Osteoblast (primary cell): Measurements from ENCODE around the gene SMPD2. TPM values are rescaled to one million over a fixed set of nuclear protein-coding genes. Genes with fewer than 3 reads are reported as not detected.

Experiments
- DNase-seq: peaks from one replicate; pipeline ENCODE4 v3.0.0; 2011; ENCODE audit warnings: low spot score, mixed read lengths; ENCODE audit not compliant: insufficient read length; ENCODE audit errors: missing footprints
- H2AFZ ChIP-seq: 2 replicates; pipeline ENCODE4 v1.6.0; 2011; ENCODE audit warnings: mild to moderate bottlenecking, low read length
- H3K27ac ChIP-seq: 2 replicates; pipeline ENCODE4 v1.5.1; 2011; ENCODE audit warnings: mild to moderate bottlenecking, low read depth, low read length, moderate library complexity
- H3K27me3 ChIP-seq: 2 replicates; pipeline ENCODE4 v1.6.0; 2012; ENCODE audit warnings: mild to moderate bottlenecking, control low read depth, inconsistent platforms, low read length, moderate library complexity; ENCODE audit not compliant: insufficient read depth
- H3K36me3 ChIP-seq: 2 replicates; pipeline ENCODE4 v1.5.1; 2011; ENCODE audit warnings: mild to moderate bottlenecking, low read length, control low read depth, moderate library complexity; ENCODE audit not compliant: insufficient read depth
- H3K4me1 ChIP-seq: 2 replicates; pipeline ENCODE4 v1.5.1; 2011; ENCODE audit warnings: mild to moderate bottlenecking, low read length, control low read depth, moderate library complexity; ENCODE audit not compliant: insufficient read depth
- H3K4me2 ChIP-seq: 2 replicates; pipeline ENCODE4 v1.6.0; 2011; ENCODE audit warnings: mild to moderate bottlenecking, low read length; ENCODE audit not compliant: insufficient read depth
- H3K4me3 ChIP-seq: fragments of 200-600 bp; sonication (generic); 3 replicates; pipeline ENCODE4 v1.5.1; 2012; ENCODE audit warnings: mild to moderate bottlenecking, low read length, inconsistent platforms; ENCODE audit not compliant: insufficient read depth
- H3K79me2 ChIP-seq: 2 replicates; pipeline ENCODE4 v1.6.0; 2012; ENCODE audit warnings: mild to moderate bottlenecking, low read length, control low read depth, inconsistent platforms; ENCODE audit not compliant: insufficient read depth
- H3K9me3 ChIP-seq: 2 replicates; pipeline ENCODE4 v1.5.1; 2011; ENCODE audit warnings: low read depth, low read length, control low read depth
- H4K20me1 ChIP-seq: 2 replicates; pipeline ENCODE4 v1.6.0; 2012; ENCODE audit warnings: mild to moderate bottlenecking, low read length, control low read depth; ENCODE audit not compliant: insufficient read depth
- CTCF ChIP-seq: IDR thresholded peaks from 2 replicates; pipeline ENCODE4 v1.5.1; 2011; ENCODE audit warnings: mild to moderate bottlenecking, low read depth, low read length, moderate library complexity; ENCODE audit errors: extremely low read depth
- total RNA-seq: library from RNA; depleted of rRNA; stranded (reverse); fragments of >200 nt; gene quantifications from 2 replicates; pipeline ENCODE4 v1.2.3, GENCODE V29; 2012

Gene SMPD2
- total RNA-seq, 1 donor: 14.8 TPM

- Histone ChIP-seq H3K27me3 (no peaks in the 10 kb centered on the region), H2AFZ (no peak overlapping the region), H3K4me3 (no peak overlapping the region), H3K9me3 (no peaks in the 10 kb centered on the region), H4K20me1 (no peaks in the 10 kb centered on the region), H3K79me2 (no peaks in the 10 kb centered on the region), H3K36me3 (no peaks in the 10 kb centered on the region), H3K27ac (no peak overlapping the region), H3K4me2 (no peak overlapping the region), H3K4me1 (no peaks in the 10 kb centered on the region)
- no peak for TF ChIP-seq CTCF
- peak; percentile 60 for DNase-seq
Observed at GRCh38 chr6:109396046-109396718, 44.3 kb upstream of the SMPD2 start.

GRCh38 chr6:109397020-109397419 lies 43.5 kb upstream of the SMPD2 start:
- peak; percentile 60 for DNase-seq
- no peaks in the 10 kb centered on the region for H4K20me1 ChIP-seq
- no peaks in the 10 kb centered on the region for H3K36me3 ChIP-seq
- no peaks in the 10 kb centered on the region for H3K9me3 ChIP-seq
- no peak overlapping the region for H3K4me3 ChIP-seq
- H3K79me2 ChIP-seq: no peaks in the 10 kb centered on the region
- no peak overlapping the region for H3K4me2 ChIP-seq
- no peak overlapping the region for H2AFZ ChIP-seq
- H3K27ac ChIP-seq: no peak overlapping the region
- TF ChIP-seq CTCF: peak; percentile 53
- H3K4me1 ChIP-seq: no peaks in the 10 kb centered on the region
- H3K27me3 ChIP-seq: no peaks in the 10 kb centered on the region

GRCh38 chr6:109406196-109406595 lies 34.3 kb upstream of the SMPD2 start:
- TF ChIP-seq CTCF: no peak
- Histone ChIP-seq H3K4me2 (no peak overlapping the region), H3K79me2 (no peaks in the 10 kb centered on the region), H3K9me3 (no peaks in the 10 kb centered on the region), H3K4me3 (no peak overlapping the region), H3K4me1 (no peaks in the 10 kb centered on the region), H4K20me1 (no peaks in the 10 kb centered on the region), H3K36me3 (no peaks in the 10 kb centered on the region), H3K27me3 (no peaks in the 10 kb centered on the region), H3K27ac (no peak overlapping the region), H2AFZ (no peak overlapping the region)
- DNase-seq: no peak

- no peak overlapping the region for H2AFZ ChIP-seq
- H3K4me1 ChIP-seq: no peaks in the 10 kb centered on the region
- DNase-seq: no peak
Observed at GRCh38 chr6:109411034-109411433, 29.5 kb upstream of the SMPD2 start.

More at GRCh38 chr6:109411034-109411433, 29.5 kb upstream of the SMPD2 start:
- Histone ChIP-seq H3K36me3 (no peaks in the 10 kb centered on the region), H3K9me3 (no peaks in the 10 kb centered on the region), H3K4me3 (no peak overlapping the region), H3K4me2 (no peak overlapping the region), H3K27me3 (no peaks in the 10 kb centered on the region), H3K27ac (no peak overlapping the region), H4K20me1 (no peaks in the 10 kb centered on the region), H3K79me2 (no peaks in the 10 kb centered on the region)
- no peak for TF ChIP-seq CTCF
